ENCODE data around the gene APP. TPM values are rescaled to one million over a fixed set of nuclear protein-coding genes. Genes with fewer than 3 reads are reported as not detected.

The APP gene
- total RNA-seq, 2 experiments from 2014 or later = 39.3 to 39.4 TPM

- no peaks in the 10 kb centered on the region for H3K27me3 Mint-ChIP-seq
- DNase-seq (no peak), ATAC-seq (no peak)
- ChIA-PET CTCF (no interaction called here), POLR2A (no interaction called here)
- no peak for TF ChIP-seq CTCF (IDR thresholded peaks at IDR 0.05)
- H3K36me3 Mint-ChIP-seq (ENCODE audit: low read depth) = peaks cover 14% of the 10 kb centered on the region
- intact Hi-C loops (cut with micrococcal nuclease) = no loop called here
- H3K4me3 Mint-ChIP-seq = no peak overlapping the region
- H3K9me3 Mint-ChIP-seq = no peaks in the 10 kb centered on the region
- H3K4me1 Mint-ChIP-seq (ENCODE audit: low read depth) = peaks cover 2% of the 10 kb centered on the region
- H3K27ac Mint-ChIP-seq = no peak overlapping the region
These were observed 59.9 kb downstream of the APP start for GRCh38 chr21:26110715-26111114.

GRCh38 chr21:26107429-26107828, 63.1 kb downstream of the APP start:
- H3K9me3 Mint-ChIP-seq = no peaks in the 10 kb centered on the region
- peaks cover 21% of the 10 kb centered on the region for H3K36me3 Mint-ChIP-seq (ENCODE audit: low read depth)
- H3K27ac Mint-ChIP-seq = no peak overlapping the region
- H3K27me3 Mint-ChIP-seq = no peaks in the 10 kb centered on the region
- no peak for TF ChIP-seq CTCF (IDR thresholded peaks at IDR 0.05)
- ChIA-PET POLR2A (no interaction called here), CTCF (no interaction called here)
- DNase-seq = no peak
- no peaks in the 10 kb centered on the region for H3K4me1 Mint-ChIP-seq (ENCODE audit: low read depth)
- no peak for ATAC-seq
- H3K4me3 Mint-ChIP-seq = no peak overlapping the region
- intact Hi-C loops (cut with micrococcal nuclease) = no loop called here

- no peak for ATAC-seq
- no peak for DNase-seq
- POLR2A ChIA-PET = no interaction called here
- no peaks in the 10 kb centered on the region for H3K27me3 Mint-ChIP-seq
- peaks cover 21% of the 10 kb centered on the region for H3K36me3 Mint-ChIP-seq (ENCODE audit: low read depth)
- no peak overlapping the region for H3K4me3 Mint-ChIP-seq
- intact Hi-C loops (cut with micrococcal nuclease) = no loop called here
- CTCF ChIA-PET = no interaction called here
- H3K27ac Mint-ChIP-seq = no peak overlapping the region
- H3K9me3 Mint-ChIP-seq = no peaks in the 10 kb centered on the region
- TF ChIP-seq CTCF (IDR thresholded peaks at IDR 0.05) = no peak
- H3K4me1 Mint-ChIP-seq (ENCODE audit: low read depth) = no peaks in the 10 kb centered on the region
These were observed 64.0 kb downstream of the APP start for GRCh38 chr21:26106562-26106961.

GRCh38 chr21:26105819-26106218, 64.8 kb downstream of the APP start:
- H3K36me3 Mint-ChIP-seq (ENCODE audit: low read depth) = peaks cover 21% of the 10 kb centered on the region
- TF ChIP-seq CTCF (IDR thresholded peaks at IDR 0.05) = no peak
- no peak overlapping the region for H3K4me3 Mint-ChIP-seq
- ChIA-PET POLR2A (no interaction called here), CTCF (no interaction called here)
- no peaks in the 10 kb centered on the region for H3K4me1 Mint-ChIP-seq (ENCODE audit: low read depth)
- no peak for DNase-seq
- H3K27ac Mint-ChIP-seq = no peak overlapping the region
- H3K27me3 Mint-ChIP-seq = no peaks in the 10 kb centered on the region
- intact Hi-C loops (cut with micrococcal nuclease) = no loop called here
- no peaks in the 10 kb centered on the region for H3K9me3 Mint-ChIP-seq
- no peak for ATAC-seq

- no peaks in the 10 kb centered on the region for H3K27me3 Mint-ChIP-seq
- no peak overlapping the region for H3K27ac Mint-ChIP-seq
- H3K36me3 Mint-ChIP-seq (ENCODE audit: low read depth) = peaks cover 6% of the 10 kb centered on the region
- ChIA-PET CTCF (no interaction called here), POLR2A (no interaction called here)
- H3K4me1 Mint-ChIP-seq (ENCODE audit: low read depth) = no peaks in the 10 kb centered on the region
- DNase-seq = no peak
- no peaks in the 10 kb centered on the region for H3K9me3 Mint-ChIP-seq
- intact Hi-C loops (cut with micrococcal nuclease) = no loop called here
- TF ChIP-seq CTCF (IDR thresholded peaks at IDR 0.05) = no peak
- ATAC-seq = no peak
- H3K4me3 Mint-ChIP-seq = no peak overlapping the region
These were observed 70.0 kb downstream of the APP start for GRCh38 chr21:26100573-26100972.

Data from activated CD8-positive, alpha-beta T cell treated with anti-CD3 and anti-CD28 coated beads for 36 hours (primary cell).